ENCODE results near the gene SOAT2.

Gene SOAT2

DNA sequence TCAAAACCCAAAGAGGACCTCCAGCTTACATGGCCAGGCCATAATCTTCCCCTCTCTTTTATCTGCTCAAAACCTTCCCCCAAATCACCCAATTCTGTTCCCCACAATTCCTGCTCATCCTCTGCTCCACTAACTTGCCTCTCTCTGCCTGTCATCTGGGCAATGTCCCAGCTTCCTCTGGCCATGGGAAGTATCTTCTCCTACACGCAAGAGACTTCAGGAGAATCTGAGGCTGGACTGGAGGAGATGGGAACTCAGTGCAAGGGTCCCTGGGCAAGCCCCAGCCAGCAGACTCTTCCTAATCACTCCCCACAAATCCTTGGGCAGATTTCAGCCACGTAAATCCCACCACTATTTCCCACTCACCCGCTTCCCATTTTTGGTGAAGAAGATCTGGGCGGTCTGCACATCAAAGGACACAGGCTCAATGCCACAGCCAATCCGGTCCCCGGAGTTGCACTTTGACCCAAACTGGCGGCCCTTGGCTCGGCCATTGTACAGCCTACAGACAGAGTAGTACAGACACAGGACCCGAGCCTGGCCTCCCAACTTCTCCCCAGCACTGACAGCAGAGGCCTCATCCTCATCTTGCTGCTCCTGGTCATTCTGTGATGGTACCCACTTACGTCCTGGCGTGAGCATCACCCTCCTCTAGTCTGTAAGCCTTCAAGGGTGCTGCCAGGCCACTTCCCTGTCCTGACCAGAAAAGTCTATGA lies 28.8 kb upstream of the SOAT2 start:
- no peaks in the 10 kb centered on the region for H3K36me3 ChIP-seq (ENCODE audit: control insufficient read depth, insufficient read depth, low read length)
- H3K4me1 ChIP-seq (ENCODE audit: control insufficient read depth, insufficient read depth, low read length): peaks cover 1% of the 10 kb centered on the region
- H3K27me3 ChIP-seq (ENCODE audit: control insufficient read depth, insufficient read depth, low read length): no peaks in the 10 kb centered on the region
- H3K9me3 ChIP-seq (ENCODE audit: control insufficient read depth, insufficient read depth, low read length): no peaks in the 10 kb centered on the region
- no peak overlapping the region for H3K4me3 ChIP-seq (ENCODE audit: low read length)
- H3K27ac ChIP-seq (ENCODE audit: low read length): no peak overlapping the region
- DNase-seq (ENCODE audit: low read depth, low spot score): no peak
- no CpG with 5 or more reads among the region's 11 CpGs for WGBS (ENCODE audit: insufficient coverage, insufficient read length)

DNA sequence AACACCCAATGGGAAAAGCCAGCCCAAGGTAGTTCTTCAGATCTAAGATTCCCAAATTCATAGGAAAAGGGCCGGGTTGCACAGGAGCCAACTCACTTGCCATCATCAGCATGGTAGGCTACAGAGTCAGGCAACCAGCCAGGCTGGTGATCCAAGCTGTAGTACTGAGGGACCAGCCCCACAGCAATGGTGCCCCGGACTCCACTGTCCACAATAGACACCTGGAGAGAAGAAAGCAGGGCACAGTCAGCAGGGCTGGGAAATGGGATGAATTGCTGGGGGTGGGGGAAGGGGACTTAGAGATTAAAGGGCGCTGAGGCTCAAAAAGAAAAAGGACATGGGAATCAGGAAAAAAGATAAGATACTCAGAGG lies 28.3 kb upstream of the SOAT2 start:
- Histone ChIP-seq H3K4me3 (ENCODE audit: low read length) (no peak overlapping the region), H3K27me3 (ENCODE audit: control insufficient read depth, insufficient read depth, low read length) (no peaks in the 10 kb centered on the region), H3K9me3 (ENCODE audit: control insufficient read depth, insufficient read depth, low read length) (no peaks in the 10 kb centered on the region), H3K27ac (ENCODE audit: low read length) (no peak overlapping the region), H3K4me1 (ENCODE audit: control insufficient read depth, insufficient read depth, low read length) (no peaks in the 10 kb centered on the region), H3K36me3 (ENCODE audit: control insufficient read depth, insufficient read depth, low read length) (no peaks in the 10 kb centered on the region)
- no CpG with 5 or more reads among the region's 3 CpGs for WGBS (ENCODE audit: insufficient coverage, insufficient read length)
- no peak for DNase-seq (ENCODE audit: low read depth, low spot score)

DNA sequence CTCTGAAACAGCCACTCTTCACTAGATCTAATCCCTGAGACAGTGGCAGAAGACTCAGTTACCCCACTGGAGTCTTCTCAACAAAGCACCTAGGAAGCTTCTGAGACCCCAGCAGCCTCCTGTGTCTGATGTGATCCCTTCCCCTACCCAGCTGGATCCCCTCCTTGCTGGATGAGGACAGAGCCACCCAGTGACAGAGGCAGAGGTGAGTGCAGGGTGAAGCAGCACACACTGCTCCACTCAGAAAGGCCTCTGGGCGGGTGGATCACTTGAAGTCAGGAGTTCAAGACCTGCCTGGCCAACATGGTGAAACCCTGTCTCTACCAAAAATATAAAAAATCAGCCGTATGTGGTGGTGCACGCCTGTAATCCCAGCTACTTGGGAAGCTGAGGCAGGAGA lies 26.8 kb upstream of the SOAT2 start:
- H3K27me3 ChIP-seq (ENCODE audit: control insufficient read depth, insufficient read depth, low read length): no peaks in the 10 kb centered on the region
- H3K9me3 ChIP-seq (ENCODE audit: control insufficient read depth, insufficient read depth, low read length): no peaks in the 10 kb centered on the region
- no peaks in the 10 kb centered on the region for H3K36me3 ChIP-seq (ENCODE audit: control insufficient read depth, insufficient read depth, low read length)
- no peak overlapping the region for H3K27ac ChIP-seq (ENCODE audit: low read length)
- no peak overlapping the region for H3K4me3 ChIP-seq (ENCODE audit: low read length)
- WGBS (ENCODE audit: insufficient coverage, insufficient read length): no CpG with 5 or more reads among the region's 3 CpGs
- no peak for DNase-seq (ENCODE audit: low read depth, low spot score)
- H3K4me1 ChIP-seq (ENCODE audit: control insufficient read depth, insufficient read depth, low read length): no peaks in the 10 kb centered on the region

DNA sequence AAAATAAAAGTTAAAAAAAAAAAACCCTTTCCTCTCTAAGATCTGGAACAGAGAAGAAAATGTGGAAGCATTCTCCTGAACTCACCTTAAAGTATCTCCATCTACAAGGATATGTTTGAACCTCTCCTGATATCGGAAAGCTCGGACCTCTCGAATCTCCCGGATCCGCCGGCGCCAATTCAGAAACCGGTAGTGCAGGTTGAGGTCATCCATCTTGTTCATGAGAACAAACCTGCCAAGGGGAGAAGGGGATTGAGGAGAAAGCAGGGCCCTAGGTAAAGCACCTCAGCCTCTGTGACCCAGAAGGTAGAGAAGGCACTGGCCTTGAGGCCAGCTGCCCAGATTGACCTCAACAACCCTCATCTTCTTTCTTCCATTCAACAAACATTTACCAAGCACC lies 26.3 kb upstream of the SOAT2 start:
- DNase-seq (ENCODE audit: low read depth, low spot score): no peak
- Histone ChIP-seq H3K4me3 (ENCODE audit: low read length) (no peak overlapping the region), H3K9me3 (ENCODE audit: control insufficient read depth, insufficient read depth, low read length) (no peaks in the 10 kb centered on the region), H3K36me3 (ENCODE audit: control insufficient read depth, insufficient read depth, low read length) (no peaks in the 10 kb centered on the region), H3K27me3 (ENCODE audit: control insufficient read depth, insufficient read depth, low read length) (no peaks in the 10 kb centered on the region), H3K27ac (ENCODE audit: low read length) (no peak overlapping the region), H3K4me1 (ENCODE audit: control insufficient read depth, insufficient read depth, low read length) (no peaks in the 10 kb centered on the region)
- no CpG with 5 or more reads among the region's 8 CpGs for WGBS (ENCODE audit: insufficient coverage, insufficient read length)

DNA sequence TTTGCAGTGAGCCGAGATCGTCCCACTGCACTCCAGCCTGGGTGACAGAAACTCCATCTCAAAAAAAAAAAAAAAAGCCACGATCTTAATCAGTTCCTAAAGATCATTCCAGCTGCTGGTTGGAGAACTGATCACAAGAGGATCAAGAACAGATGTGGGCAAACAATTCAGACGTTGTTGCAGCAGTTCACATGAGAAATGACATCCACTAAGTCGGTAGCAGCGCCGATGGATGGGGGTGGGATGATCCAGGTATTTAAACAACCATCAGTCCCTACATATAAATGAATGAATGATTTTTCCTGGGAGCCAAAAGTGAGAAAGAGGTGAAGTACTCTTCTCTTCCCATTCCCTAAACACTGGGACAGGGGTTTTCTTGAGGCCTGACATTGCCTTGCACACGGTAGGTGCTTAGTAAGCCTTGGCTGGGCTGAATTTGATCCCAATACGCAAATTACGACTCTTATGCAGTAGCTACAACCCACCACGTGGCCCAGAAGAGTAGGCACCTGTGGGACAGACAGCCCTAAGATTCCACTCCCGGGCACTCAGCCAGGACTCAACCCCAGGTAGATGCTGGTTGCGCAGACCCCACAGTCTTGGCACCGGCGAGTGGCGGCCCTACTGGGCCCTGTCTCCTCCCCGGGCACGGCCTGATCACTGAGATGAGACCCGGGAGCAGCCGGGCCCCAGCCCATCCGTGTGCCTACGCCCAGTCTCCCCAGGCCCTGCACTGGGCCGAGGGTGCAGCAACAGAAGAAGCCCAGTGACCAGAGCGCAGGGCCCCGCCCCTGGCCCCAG lies 24.7 kb upstream of the SOAT2 start:
- Histone ChIP-seq H3K9me3 (ENCODE audit: control insufficient read depth, insufficient read depth, low read length) (no peaks in the 10 kb centered on the region), H3K4me1 (ENCODE audit: control insufficient read depth, insufficient read depth, low read length) (no peaks in the 10 kb centered on the region), H3K36me3 (ENCODE audit: control insufficient read depth, insufficient read depth, low read length) (no peaks in the 10 kb centered on the region), H3K27me3 (ENCODE audit: control insufficient read depth, insufficient read depth, low read length) (no peaks in the 10 kb centered on the region), H3K4me3 (ENCODE audit: low read length) (peak overlapping the region; percentile 37; the same call in 1 of the 2 replicates), H3K27ac (ENCODE audit: low read length) (no peak overlapping the region)
- WGBS (ENCODE audit: insufficient coverage, insufficient read length): no CpG with 5 or more reads among the region's 25 CpGs
- no peak for DNase-seq (ENCODE audit: low read depth, low spot score)

DNA sequence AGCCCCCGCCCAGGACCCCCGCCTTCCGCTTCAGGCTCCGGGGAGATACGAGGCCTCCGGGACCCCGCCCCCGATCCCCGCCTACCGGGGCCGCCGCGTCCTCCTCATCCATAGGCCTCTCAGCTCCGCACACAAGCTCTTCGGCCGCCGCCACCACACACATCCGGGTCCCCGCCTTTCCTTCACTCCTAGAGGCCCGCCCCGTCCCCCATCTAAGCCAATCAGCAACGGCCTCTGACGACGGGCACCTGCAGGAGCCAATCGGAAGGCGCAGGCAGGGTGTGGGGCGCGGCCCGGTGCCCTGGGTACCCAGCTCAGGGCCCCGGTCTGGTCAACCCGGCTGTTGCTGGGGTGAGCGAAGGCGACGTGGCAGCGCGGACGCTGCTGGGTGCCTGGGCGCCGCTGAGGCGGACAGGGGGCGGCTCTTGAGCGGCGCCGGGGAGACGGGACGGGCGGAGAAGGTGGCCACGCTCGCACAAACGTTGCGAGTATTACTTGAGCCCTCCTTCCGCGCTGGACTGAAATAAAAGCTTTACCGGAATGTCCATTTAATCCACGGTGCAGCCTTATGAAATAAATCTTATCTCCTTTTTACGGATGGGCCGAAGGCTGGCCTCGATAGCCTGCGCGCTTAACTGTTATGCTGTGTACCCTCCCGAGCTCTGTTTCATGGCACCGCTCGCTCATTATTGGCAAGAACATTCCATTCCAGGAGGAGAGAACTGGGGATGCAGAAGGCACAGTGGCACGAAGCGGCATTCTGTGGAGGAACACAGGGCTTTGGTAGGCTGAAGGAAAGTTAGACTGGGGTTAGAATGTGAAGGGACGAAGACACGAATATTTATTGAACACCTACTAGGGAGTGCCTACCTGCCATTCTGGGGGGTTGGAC lies 23.8 kb upstream of the SOAT2 start, which contains the start of gene SPRYD3:
TSS of gene SPRYD3 (minus strand) at position 165 of the 892 bp plus-strand sequence. CDS start at position 108, 57 bp downstream.
- peak; percentile 61 for DNase-seq (ENCODE audit: low read depth, low spot score)
- Histone ChIP-seq H3K9me3 (ENCODE audit: control insufficient read depth, insufficient read depth, low read length) (no peaks in the 10 kb centered on the region), H3K4me1 (ENCODE audit: control insufficient read depth, insufficient read depth, low read length) (no peaks in the 10 kb centered on the region), H3K27ac (ENCODE audit: low read length) (no peak within 1 kb of the TSS), H3K27me3 (ENCODE audit: control insufficient read depth, insufficient read depth, low read length) (no peaks in the 10 kb centered on the region), H3K4me3 (ENCODE audit: low read length) (peak within 1 kb of the TSS; percentile 48; the same call in 1 of the 2 replicates), H3K36me3 (ENCODE audit: control insufficient read depth, insufficient read depth, low read length) (no peaks in the 10 kb centered on the region)
- WGBS (ENCODE audit: insufficient coverage, insufficient read length): no CpG with 5 or more reads among the region's 67 CpGs

DNA sequence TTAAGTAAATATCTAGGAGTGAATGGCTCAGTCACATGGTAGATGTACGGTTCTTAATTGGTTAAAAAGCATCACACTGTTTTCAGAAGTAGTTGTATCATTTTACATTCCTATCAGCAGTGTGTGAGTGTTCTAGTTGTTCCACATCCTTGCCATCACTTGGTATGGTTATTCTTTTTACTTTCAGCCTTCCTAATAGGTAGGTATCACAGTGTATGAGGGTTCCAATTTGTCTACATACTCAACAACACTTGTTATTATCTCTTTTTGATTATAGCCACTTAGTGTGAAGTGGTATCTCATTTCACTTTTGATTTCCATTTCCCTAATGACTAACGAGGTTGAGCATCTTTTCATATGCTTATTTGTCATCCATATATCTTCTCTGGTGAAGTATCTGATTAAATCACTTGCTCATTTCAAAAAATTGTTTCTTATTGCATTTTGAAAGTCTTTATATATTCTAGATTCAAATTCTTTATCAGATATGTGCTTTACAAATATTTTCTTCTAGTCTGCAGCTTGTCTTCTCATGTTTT lies 20.6 kb upstream of the SOAT2 start:
- no peaks in the 10 kb centered on the region for H3K9me3 ChIP-seq (ENCODE audit: control insufficient read depth, insufficient read depth, low read length)
- DNase-seq (ENCODE audit: low read depth, low spot score): no peak
- H3K36me3 ChIP-seq (ENCODE audit: control insufficient read depth, insufficient read depth, low read length): no peaks in the 10 kb centered on the region
- WGBS (ENCODE audit: insufficient coverage, insufficient read length): no CpG with 5 or more reads among the region's 2 CpGs
- no peak overlapping the region for H3K4me3 ChIP-seq (ENCODE audit: low read length)
- H3K27ac ChIP-seq (ENCODE audit: low read length): no peak overlapping the region
- no peaks in the 10 kb centered on the region for H3K27me3 ChIP-seq (ENCODE audit: control insufficient read depth, insufficient read depth, low read length)
- no peaks in the 10 kb centered on the region for H3K4me1 ChIP-seq (ENCODE audit: control insufficient read depth, insufficient read depth, low read length)

DNA sequence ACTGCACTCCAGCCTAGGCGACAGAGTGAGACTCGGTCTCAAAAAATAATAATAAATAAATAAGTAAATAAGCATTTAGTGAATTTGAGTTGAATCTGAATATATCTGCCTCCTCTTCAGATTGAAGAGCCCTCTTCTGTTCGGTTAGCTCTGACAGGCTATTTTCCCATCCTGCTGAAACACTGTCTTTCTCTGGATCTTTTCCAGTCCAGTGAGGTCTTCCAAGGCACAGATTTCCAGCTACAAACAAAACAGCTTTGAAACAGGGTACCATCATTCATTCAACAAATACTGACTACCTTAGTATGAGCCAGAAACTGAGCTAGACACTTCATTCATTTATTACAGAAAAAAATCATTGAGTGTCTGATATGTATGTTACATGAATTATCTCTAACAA lies 16.9 kb upstream of the SOAT2 start:
- no CpG with 5 or more reads among the region's 3 CpGs for WGBS (ENCODE audit: insufficient coverage, insufficient read length)
- Histone ChIP-seq H3K27me3 (ENCODE audit: control insufficient read depth, insufficient read depth, low read length) (no peaks in the 10 kb centered on the region), H3K27ac (ENCODE audit: low read length) (no peak overlapping the region), H3K9me3 (ENCODE audit: control insufficient read depth, insufficient read depth, low read length) (no peaks in the 10 kb centered on the region), H3K36me3 (ENCODE audit: control insufficient read depth, insufficient read depth, low read length) (no peaks in the 10 kb centered on the region), H3K4me3 (ENCODE audit: low read length) (no peak overlapping the region), H3K4me1 (ENCODE audit: control insufficient read depth, insufficient read depth, low read length) (no peaks in the 10 kb centered on the region)
- DNase-seq (ENCODE audit: low read depth, low spot score): no peak

DNA sequence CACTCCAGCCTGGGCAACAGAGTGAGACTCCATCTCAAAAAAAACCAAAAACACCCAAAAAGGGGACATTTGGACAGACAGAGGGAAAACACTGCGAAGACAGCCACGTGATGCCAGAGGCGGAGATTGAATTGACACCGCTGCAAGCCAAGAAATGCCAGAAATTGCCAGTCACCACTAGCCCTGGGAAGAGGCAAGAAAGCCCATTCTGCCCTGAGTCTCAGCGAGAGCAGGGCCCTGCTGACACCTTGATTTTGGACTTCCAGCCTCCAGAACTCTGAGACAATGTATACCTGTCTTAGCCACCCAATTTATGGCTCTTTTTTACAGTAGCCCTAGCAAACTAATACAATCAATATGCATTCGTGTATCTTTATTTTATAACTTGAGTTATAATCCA lies 13.2 kb upstream of the SOAT2 start:
- Histone ChIP-seq H3K9me3 (ENCODE audit: control insufficient read depth, insufficient read depth, low read length) (no peaks in the 10 kb centered on the region), H3K27ac (ENCODE audit: low read length) (no peak overlapping the region), H3K36me3 (ENCODE audit: control insufficient read depth, insufficient read depth, low read length) (no peaks in the 10 kb centered on the region), H3K4me3 (ENCODE audit: low read length) (no peak overlapping the region), H3K4me1 (ENCODE audit: control insufficient read depth, insufficient read depth, low read length) (no peaks in the 10 kb centered on the region), H3K27me3 (ENCODE audit: control insufficient read depth, insufficient read depth, low read length) (no peaks in the 10 kb centered on the region)
- WGBS (ENCODE audit: insufficient coverage, insufficient read length): no CpG with 5 or more reads among the region's 6 CpGs
- DNase-seq (ENCODE audit: low read depth, low spot score): no peak

DNA sequence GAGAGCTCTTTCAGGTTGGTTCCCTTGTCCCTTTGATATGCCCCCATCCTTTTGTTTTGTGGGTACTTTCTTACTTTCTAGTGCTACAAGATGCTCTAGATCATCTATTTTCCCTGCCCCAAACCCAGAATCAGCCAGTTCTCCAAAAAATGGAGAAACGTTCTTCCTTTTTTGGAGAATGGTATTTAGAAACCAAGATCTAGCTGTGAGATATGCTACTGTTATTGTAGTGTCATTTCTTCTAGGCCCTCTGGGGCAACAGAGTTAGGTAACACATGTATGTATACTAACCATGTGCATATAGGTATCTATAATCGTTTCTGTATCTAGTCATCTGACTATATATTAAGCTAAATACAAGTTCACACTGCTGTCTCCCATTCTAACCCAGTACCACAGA lies 12.7 kb upstream of the SOAT2 start:
- no peak for DNase-seq (ENCODE audit: low read depth, low spot score)
- Histone ChIP-seq H3K4me3 (ENCODE audit: low read length) (no peak overlapping the region), H3K4me1 (ENCODE audit: control insufficient read depth, insufficient read depth, low read length) (no peaks in the 10 kb centered on the region), H3K9me3 (ENCODE audit: control insufficient read depth, insufficient read depth, low read length) (no peaks in the 10 kb centered on the region), H3K36me3 (ENCODE audit: control insufficient read depth, insufficient read depth, low read length) (no peaks in the 10 kb centered on the region), H3K27me3 (ENCODE audit: control insufficient read depth, insufficient read depth, low read length) (no peaks in the 10 kb centered on the region), H3K27ac (ENCODE audit: low read length) (no peak overlapping the region)
- WGBS (ENCODE audit: insufficient coverage, insufficient read length): no CpG with 5 or more reads among the region's 2 CpGs
